ENCODE results near the gene SYNPR. TPM values are rescaled to one million over a fixed set of nuclear protein-coding genes. Genes with fewer than 3 reads are reported as not detected.

The SYNPR gene
- polyA plus RNA-seq, 3 donors = not detected

GRCh38 chr3:63304421-63304820 lies 26.3 kb downstream of the SYNPR start:
- Histone ChIP-seq H3K27ac (ENCODE audit: low read depth in 1 of 2, low read length in 2 of 2) (no peak overlapping the region), H3K4me2 (replicated peaks; ENCODE audit: extremely low read depth, low read length, poor library complexity, severe bottlenecking) (no peak overlapping the region), H3K4me1 (ENCODE audit: control insufficient read depth in 1 of 2, insufficient read depth in 2 of 2, low read length in 2 of 2) (no peaks in the 10 kb centered on the region), H3K9ac (ENCODE audit: insufficient read depth, low read length, poor library complexity, severe bottlenecking) (no peak overlapping the region), H3K27me3 (ENCODE audit: control insufficient read depth in 2 of 2, insufficient read depth in 2 of 2, low read length in 2 of 2) (no peaks in the 10 kb centered on the region), H3K4me3 (replicated peaks in 1 of 3; ENCODE audit: low read depth in 2 of 3, low read length in 3 of 3) (no peak overlapping the region), H4K20me1 (ENCODE audit: insufficient read depth, low read length) (no peaks in the 10 kb centered on the region), H3K36me3 (replicated peaks in 1 of 2; ENCODE audit: control insufficient read depth in 1 of 2, insufficient read depth in 2 of 2, low read length in 2 of 2) (no peaks in the 10 kb centered on the region), H3K9me3 (replicated peaks in 1 of 2; ENCODE audit: control insufficient read depth in 1 of 2, insufficient read depth in 1 of 2, low read length in 2 of 2) (no peaks in the 10 kb centered on the region), H2AFZ (ENCODE audit: insufficient read depth, low read depth, low read length, poor library complexity, severe bottlenecking) (no peak overlapping the region), H3K79me2 (ENCODE audit: insufficient read depth, low read length) (no peaks in the 10 kb centered on the region)
- no peak overlapping the region for H3K27ac Mint-ChIP-seq
- peaks cover 0 to 3% (median 0%) of the 10 kb centered on the region in 7 donors for H3K9me3 Mint-ChIP-seq
- no peaks in the 10 kb centered on the region for H3K4me1 Mint-ChIP-seq
- no peak overlapping the region for H3K4me3 Mint-ChIP-seq
- intact Hi-C loops (cut with micrococcal nuclease) = no loop called here
- DNase-seq = no peak
- no peaks in the 10 kb centered on the region for H3K36me3 Mint-ChIP-seq
- peaks cover 0 to 3% (median 0%) of the 10 kb centered on the region in 3 donors for H3K27me3 Mint-ChIP-seq (ENCODE audit: low read depth in 3 of 3)
- TF ChIP-seq, protein P1, sequence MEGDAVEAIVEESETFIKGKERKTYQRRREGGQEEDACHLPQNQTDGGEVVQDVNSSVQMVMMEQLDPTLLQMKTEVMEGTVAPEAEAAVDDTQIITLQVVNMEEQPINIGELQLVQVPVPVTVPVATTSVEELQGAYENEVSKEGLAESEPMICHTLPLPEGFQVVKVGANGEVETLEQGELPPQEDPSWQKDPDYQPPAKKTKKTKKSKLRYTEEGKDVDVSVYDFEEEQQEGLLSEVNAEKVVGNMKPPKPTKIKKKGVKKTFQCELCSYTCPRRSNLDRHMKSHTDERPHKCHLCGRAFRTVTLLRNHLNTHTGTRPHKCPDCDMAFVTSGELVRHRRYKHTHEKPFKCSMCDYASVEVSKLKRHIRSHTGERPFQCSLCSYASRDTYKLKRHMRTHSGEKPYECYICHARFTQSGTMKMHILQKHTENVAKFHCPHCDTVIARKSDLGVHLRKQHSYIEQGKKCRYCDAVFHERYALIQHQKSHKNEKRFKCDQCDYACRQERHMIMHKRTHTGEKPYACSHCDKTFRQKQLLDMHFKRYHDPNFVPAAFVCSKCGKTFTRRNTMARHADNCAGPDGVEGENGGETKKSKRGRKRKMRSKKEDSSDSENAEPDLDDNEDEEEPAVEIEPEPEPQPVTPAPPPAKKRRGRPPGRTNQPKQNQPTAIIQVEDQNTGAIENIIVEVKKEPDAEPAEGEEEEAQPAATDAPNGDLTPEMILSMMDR (IDR thresholded peaks at IDR 0.05) = no peak

DNA sequence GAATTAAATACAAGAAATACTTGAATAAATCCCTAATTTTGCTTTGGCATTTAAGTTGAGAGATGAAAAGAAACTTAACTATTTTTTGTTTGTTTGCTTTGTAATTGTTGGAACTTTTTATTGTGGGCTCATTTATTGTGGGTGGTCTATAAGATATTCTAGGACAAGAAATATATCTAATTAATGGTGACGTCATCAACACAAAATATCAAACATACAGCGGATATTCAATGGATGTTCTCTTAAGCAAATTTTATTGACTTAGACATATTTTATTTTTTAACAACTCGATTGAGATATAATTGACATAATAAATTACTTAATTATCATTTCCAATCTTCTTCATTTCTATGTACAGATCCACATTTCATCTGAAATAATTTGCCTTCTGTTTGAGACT lies 30.0 kb downstream of the SYNPR start:
- intact Hi-C loops (cut with micrococcal nuclease) = no loop called here
- Histone ChIP-seq H3K4me2 (replicated peaks; ENCODE audit: extremely low read depth, low read length, poor library complexity, severe bottlenecking) (no peak overlapping the region), H3K27me3 (ENCODE audit: control insufficient read depth in 2 of 2, insufficient read depth in 2 of 2, low read length in 2 of 2) (no peaks in the 10 kb centered on the region), H3K9ac (ENCODE audit: insufficient read depth, low read length, poor library complexity, severe bottlenecking) (no peak overlapping the region), H3K27ac (ENCODE audit: low read depth in 1 of 2, low read length in 2 of 2) (no peak overlapping the region), H2AFZ (ENCODE audit: insufficient read depth, low read depth, low read length, poor library complexity, severe bottlenecking) (no peak overlapping the region), H3K4me3 (replicated peaks in 1 of 3; ENCODE audit: low read depth in 2 of 3, low read length in 3 of 3) (no peak overlapping the region), H3K9me3 (replicated peaks in 1 of 2; ENCODE audit: control insufficient read depth in 1 of 2, insufficient read depth in 1 of 2, low read length in 2 of 2) (no peaks in the 10 kb centered on the region), H3K79me2 (ENCODE audit: insufficient read depth, low read length) (no peaks in the 10 kb centered on the region), H3K4me1 (ENCODE audit: control insufficient read depth in 1 of 2, insufficient read depth in 2 of 2, low read length in 2 of 2) (no peaks in the 10 kb centered on the region), H4K20me1 (ENCODE audit: insufficient read depth, low read length) (no peaks in the 10 kb centered on the region), H3K36me3 (replicated peaks in 1 of 2; ENCODE audit: control insufficient read depth in 1 of 2, insufficient read depth in 2 of 2, low read length in 2 of 2) (no peaks in the 10 kb centered on the region)
- Mint-ChIP-seq H3K36me3 (no peaks in the 10 kb centered on the region), H3K27ac (no peak overlapping the region), H3K9me3 (no peaks in the 10 kb centered on the region), H3K4me3 (no peak overlapping the region), H3K27me3 (ENCODE audit: low read depth in 3 of 3) (peaks cover 0 to 3% (median 2%) of the 10 kb centered on the region in 3 donors), H3K4me1 (no peaks in the 10 kb centered on the region)
- WGBS (ENCODE audit: insufficient coverage) = no CpG with 5 or more reads among the region's 3 CpGs
- no peak for DNase-seq
- TF ChIP-seq, protein P1 (IDR thresholded peaks at IDR 0.05) = no peak
